DND-41 (cell line): Measurements from ENCODE around the gene NTM.

Source experiments
- ATAC-seq: fragments of 200-7000 bp; cut with Tn5 transposase; 3 replicates; pipeline ENCODE4 v1.9.1; 2021; ENCODE audit warnings: low read depth; ENCODE audit not compliant: insufficient read depth
- DNase-seq: peaks from one replicate; pipeline ENCODE4 v3.0.0-alpha.2; 2020
- H2AFZ ChIP-seq: 2 replicates; pipeline ENCODE4 v1.6.0; 2012; ENCODE audit warnings: low read depth, low read length
- H3K27ac ChIP-seq: 2 replicates; pipeline ENCODE4 v1.5.1; 2012; ENCODE audit warnings: low read length, inconsistent platforms
- H3K27me3 ChIP-seq: fragments of 200-600 bp; sonication (generic); 2 replicates; pipeline ENCODE4 v1.6.0; 2012; ENCODE audit warnings: low read length, mild to moderate bottlenecking, inconsistent platforms; ENCODE audit not compliant: insufficient read depth, poor library complexity
- H3K36me3 ChIP-seq: 2 replicates; pipeline ENCODE4 v1.5.1; 2012; ENCODE audit warnings: low read length, inconsistent platforms; ENCODE audit not compliant: insufficient read depth
- H3K4me1 ChIP-seq: 2 replicates; pipeline ENCODE4 v1.5.1; 2012; ENCODE audit warnings: mild to moderate bottlenecking, low read length; ENCODE audit not compliant: insufficient read depth
- H3K4me2 ChIP-seq: 2 replicates; pipeline ENCODE4 v1.6.0; 2012; ENCODE audit warnings: mild to moderate bottlenecking, moderate library complexity, low read length, inconsistent platforms; ENCODE audit not compliant: insufficient read depth
- H3K4me3 ChIP-seq, 2 experiments: fragments of 200-600 bp in 1 of 2; shearing (Covaris generic) in 1 of 2; 2 replicates each; pipeline ENCODE4 v1.5.1; 2012 to 2016; ENCODE audit warnings: inconsistent platforms in 2 of 2, low read length in 2 of 2, mild to moderate bottlenecking in 2 of 2, low read depth in 1 of 2, moderate library complexity in 1 of 2
- H3K79me2 ChIP-seq: 2 replicates; pipeline ENCODE4 v1.6.0; 2012; ENCODE audit warnings: low read length, inconsistent platforms; ENCODE audit not compliant: insufficient read depth
- H3K9ac ChIP-seq: 2 replicates; pipeline ENCODE4 v1.6.0; 2012; ENCODE audit warnings: low read depth, mild to moderate bottlenecking, inconsistent platforms, low read length, moderate library complexity
- H3K9me3 ChIP-seq: 2 replicates; pipeline ENCODE4 v1.5.1; 2012; ENCODE audit warnings: low read length, moderate library complexity, mild to moderate bottlenecking, inconsistent platforms; ENCODE audit not compliant: insufficient read depth, severe bottlenecking
- H4K20me1 ChIP-seq: 2 replicates; pipeline ENCODE4 v1.6.0; 2012; ENCODE audit warnings: low read length; ENCODE audit not compliant: insufficient read depth
- CTCF ChIP-seq: IDR thresholded peaks from 2 replicates; pipeline ENCODE4 v1.5.1; 2012; ENCODE audit warnings: borderline replicate concordance, low read length, moderate library complexity, mild to moderate bottlenecking; ENCODE audit not compliant: poor library complexity, severe bottlenecking; ENCODE audit errors: extremely low read depth
- EZH2 ChIP-seq: IDR thresholded peaks from 3 replicates; pipeline ENCODE4 v1.6.1; 2012; ENCODE audit warnings: borderline replicate concordance, low read depth, mild to moderate bottlenecking, moderate library complexity, low read length, inconsistent platforms; ENCODE audit not compliant: severe bottlenecking

Gene NTM

GRCh38 chr11:131470216-131470925 is 100.0 kb downstream of the NTM start:
- H4K20me1 ChIP-seq: no peaks in the 10 kb centered on the region
- DNase-seq (no peak), ATAC-seq (no peak)
- H2AFZ ChIP-seq: no peak overlapping the region
- no peak overlapping the region for H3K4me3 ChIP-seq
- no peak overlapping the region for H3K9ac ChIP-seq
- H3K9me3 ChIP-seq: no peaks in the 10 kb centered on the region
- no peaks in the 10 kb centered on the region for H3K4me1 ChIP-seq
- H3K36me3 ChIP-seq: no peaks in the 10 kb centered on the region
- no peak overlapping the region for H3K27ac ChIP-seq
- TF ChIP-seq CTCF (no peak), EZH2 (no peak)
- no peak overlapping the region for H3K4me2 ChIP-seq
- H3K79me2 ChIP-seq: no peaks in the 10 kb centered on the region
- peaks cover 18% of the 10 kb centered on the region for H3K27me3 ChIP-seq

GRCh38 chr11:131471976-131472375 is 101.6 kb downstream of the NTM start:
- no peak overlapping the region for H2AFZ ChIP-seq
- H3K9me3 ChIP-seq: no peaks in the 10 kb centered on the region
- H3K27me3 ChIP-seq: peaks cover 18% of the 10 kb centered on the region
- no peaks in the 10 kb centered on the region for H4K20me1 ChIP-seq
- no peaks in the 10 kb centered on the region for H3K4me1 ChIP-seq
- no peaks in the 10 kb centered on the region for H3K36me3 ChIP-seq
- H3K27ac ChIP-seq: no peak overlapping the region
- DNase-seq: no peak
- no peak for ATAC-seq
- H3K9ac ChIP-seq: no peak overlapping the region
- no peak overlapping the region for H3K4me2 ChIP-seq
- H3K79me2 ChIP-seq: no peaks in the 10 kb centered on the region
- H3K4me3 ChIP-seq: no peak overlapping the region
- TF ChIP-seq CTCF (no peak), EZH2 (no peak)

GRCh38 chr11:131474947-131475346 is 104.5 kb downstream of the NTM start:
- Histone ChIP-seq H3K79me2 (no peaks in the 10 kb centered on the region), H3K36me3 (no peaks in the 10 kb centered on the region), H3K9ac (no peak overlapping the region), H3K27me3 (peaks cover 15% of the 10 kb centered on the region), H2AFZ (no peak overlapping the region), H3K27ac (no peak overlapping the region), H4K20me1 (no peaks in the 10 kb centered on the region), H3K4me1 (no peaks in the 10 kb centered on the region), H3K4me2 (no peak overlapping the region), H3K9me3 (no peaks in the 10 kb centered on the region), H3K4me3 (no peak overlapping the region)
- no peak for TF ChIP-seq CTCF
- TF ChIP-seq EZH2: no peak
- no peak for DNase-seq
- no peak for ATAC-seq

- Histone ChIP-seq H3K27ac (no peak overlapping the region), H3K9ac (no peak overlapping the region), H3K27me3 (peaks cover 15% of the 10 kb centered on the region), H2AFZ (no peak overlapping the region), H3K4me2 (no peak overlapping the region), H3K79me2 (no peaks in the 10 kb centered on the region), H3K36me3 (no peaks in the 10 kb centered on the region), H3K9me3 (no peaks in the 10 kb centered on the region), H3K4me3 (no peak overlapping the region), H4K20me1 (no peaks in the 10 kb centered on the region), H3K4me1 (no peaks in the 10 kb centered on the region)
- TF ChIP-seq EZH2 (no peak), CTCF (no peak)
- no peak for DNase-seq
- no peak for ATAC-seq
Measured at GRCh38 chr11:131476266-131476665, 105.9 kb downstream of the NTM start.
